HEK293T (cell line): ENCODE measurements around the gene CASKIN1.

Source experiments
- BHLHE40 ChIP-seq: fragments of 450-650 bp; IDR thresholded peaks from 2 replicates; pipeline ENCODE4 v1.6.1; 2016; ENCODE audit warnings: mild to moderate bottlenecking, moderate library complexity, borderline replicate concordance
- FOXA1 ChIP-seq: fragments of 450-650 bp; IDR thresholded peaks from 2 replicates; pipeline ENCODE4 v1.6.1; 2016; ENCODE audit warnings: mild to moderate bottlenecking
- FOXM1 ChIP-seq: fragments of 450-650 bp; IDR thresholded peaks from 2 replicates; pipeline ENCODE4 v1.6.1; 2017; ENCODE audit warnings: mild to moderate bottlenecking, borderline replicate concordance
- HDGF ChIP-seq: fragments of 450-650 bp; IDR thresholded peaks from 2 replicates; pipeline ENCODE4 v1.6.1; 2017; ENCODE audit warnings: antibody characterized with exemption, borderline replicate concordance
- NFRKB ChIP-seq: fragments of 450-650 bp; IDR thresholded peaks from 2 replicates; pipeline ENCODE4 v1.6.1; 2016; ENCODE audit warnings: mild to moderate bottlenecking, moderate library complexity
- SP1 ChIP-seq: fragments of 450-650 bp; IDR thresholded peaks from 2 replicates; pipeline ENCODE4 v1.6.1; 2017
- TARDBP ChIP-seq: fragments of 450-650 bp; IDR thresholded peaks from 2 replicates; pipeline ENCODE4 v1.6.1; 2016

GRCh38 chr16:2166263-2167067 lies 29.9 kb downstream of the CASKIN1 start:
- TF ChIP-seq HDGF = no peak
- no peak for TF ChIP-seq NFRKB
- no peak for TF ChIP-seq FOXM1
- no peak for TF ChIP-seq FOXA1
- TF ChIP-seq TARDBP = no peak
- no peak for TF ChIP-seq SP1
- TF ChIP-seq BHLHE40 = no peak
